DOHH2 (cell line): ENCODE results near the gene PLB1.

Experiments
- H3F3A ChIP-seq: fragments of 200-600 bp; sonication (generic), shearing (Covaris generic); 2 replicates; pipeline ENCODE4 v1.6.0; 2016; ENCODE audit warnings: antibody characterized with exemption, mild to moderate bottlenecking; ENCODE audit not compliant: control insufficient read depth, insufficient read depth
- H3K27ac ChIP-seq: fragments of 200-600 bp; sonication (generic); 2 replicates; pipeline ENCODE4 v1.5.1; 2014; ENCODE audit warnings: low read depth, mild to moderate bottlenecking, low read length, moderate library complexity
- H3K27me3 ChIP-seq: fragments of 200-600 bp; sonication (generic); 2 replicates; pipeline ENCODE4 v1.6.1; 2014; ENCODE audit warnings: mild to moderate bottlenecking, low read length, mixed read lengths; ENCODE audit not compliant: control insufficient read depth
- H3K36me3 ChIP-seq: fragments of 200-600 bp; sonication (generic); 2 replicates; pipeline ENCODE4 v1.6.1; 2014; ENCODE audit warnings: mild to moderate bottlenecking, low read length, moderate library complexity, mixed read lengths; ENCODE audit not compliant: control insufficient read depth
- H3K4me1 ChIP-seq: fragments of 200-600 bp; sonication (generic); 2 replicates; pipeline ENCODE4 v1.6.1; 2014; ENCODE audit warnings: mild to moderate bottlenecking, low read length, mixed read lengths; ENCODE audit not compliant: control insufficient read depth
- H3K4me2 ChIP-seq: fragments of 200-600 bp; sonication (generic); 2 replicates; pipeline ENCODE4 v1.6.0; 2014; ENCODE audit warnings: mild to moderate bottlenecking, low read length, moderate library complexity
- H3K4me3 ChIP-seq: fragments of 200-600 bp; sonication (generic); 2 replicates; pipeline ENCODE4 v1.5.1; 2014; ENCODE audit warnings: mild to moderate bottlenecking, low read length, mixed read lengths
- H3K79me2 ChIP-seq: fragments of 200-600 bp; sonication (generic); 2 replicates; pipeline ENCODE4 v1.6.1; 2014; ENCODE audit warnings: mild to moderate bottlenecking, low read length, mixed read lengths; ENCODE audit not compliant: control insufficient read depth
- H3K9me2 ChIP-seq: fragments of 200-600 bp; sonication (generic); replicated peaks from 2 replicates; pipeline ENCODE4 v1.6.1; 2014; ENCODE audit warnings: mild to moderate bottlenecking, low read length, mixed read lengths; ENCODE audit not compliant: control insufficient read depth
- H3K9me3 ChIP-seq: fragments of 200-600 bp; sonication (generic); 2 replicates; pipeline ENCODE4 v1.6.1; 2014; ENCODE audit warnings: antibody characterized with exemption, low read length, mixed read lengths; ENCODE audit not compliant: control insufficient read depth, insufficient read depth
- H4K20me1 ChIP-seq: fragments of 200-600 bp; sonication (generic); 2 replicates; pipeline ENCODE4 v1.6.0; 2014; ENCODE audit warnings: low read depth, mild to moderate bottlenecking, antibody characterized with exemption, low read length, moderate library complexity; ENCODE audit not compliant: control insufficient read depth, insufficient read depth
- CTCF ChIP-seq: fragments of 200-600 bp; sonication (generic); IDR thresholded peaks from one replicate; pipeline ENCODE4 v1.5.1; 2014; ENCODE audit warnings: antibody characterized with exemption, mild to moderate bottlenecking, low read depth, low read length; ENCODE audit not compliant: poor library complexity, severe bottlenecking
- EZH2phosphoT487 ChIP-seq: fragments of 200-600 bp; sonication (generic); IDR thresholded peaks from 2 replicates; pipeline ENCODE4 v1.6.1; 2017; ENCODE audit warnings: borderline replicate concordance, mild to moderate bottlenecking, antibody characterized with exemption, low read length, moderate library complexity, mixed read lengths

The PLB1 gene

GRCh38 chr2:28608500-28609424, 112.9 kb downstream of the PLB1 start:
- Histone ChIP-seq H3K4me1 (no peaks in the 10 kb centered on the region), H3F3A (no peaks in the 10 kb centered on the region), H3K79me2 (no peaks in the 10 kb centered on the region), H3K36me3 (no peaks in the 10 kb centered on the region), H3K9me3 (no peaks in the 10 kb centered on the region), H3K4me2 (no peak overlapping the region), H3K9me2 (no peaks in the 10 kb centered on the region), H4K20me1 (no peaks in the 10 kb centered on the region), H3K4me3 (no peak overlapping the region), H3K27me3 (peaks cover 24% of the 10 kb centered on the region), H3K27ac (no peak overlapping the region)
- no peak for TF ChIP-seq CTCF
- TF ChIP-seq EZH2phosphoT487: no peak

- H3K79me2 ChIP-seq: no peaks in the 10 kb centered on the region
- no peak overlapping the region for H3K4me3 ChIP-seq
- H3K9me2 ChIP-seq: no peaks in the 10 kb centered on the region
- no peaks in the 10 kb centered on the region for H3K9me3 ChIP-seq
- H3K27ac ChIP-seq: no peak overlapping the region
- no peaks in the 10 kb centered on the region for H3F3A ChIP-seq
- no peaks in the 10 kb centered on the region for H4K20me1 ChIP-seq
- H3K4me2 ChIP-seq: no peak overlapping the region
- no peak for TF ChIP-seq EZH2phosphoT487
- TF ChIP-seq CTCF: no peak
- H3K36me3 ChIP-seq: no peaks in the 10 kb centered on the region
- peaks cover 24% of the 10 kb centered on the region for H3K27me3 ChIP-seq
- no peaks in the 10 kb centered on the region for H3K4me1 ChIP-seq
Measured at GRCh38 chr2:28610583-28611201, 114.8 kb downstream of the PLB1 start.

- H3K27ac ChIP-seq: no peak overlapping the region
- no peak for TF ChIP-seq EZH2phosphoT487
- TF ChIP-seq CTCF: no peak
- no peak overlapping the region for H3K4me3 ChIP-seq
- H3K4me2 ChIP-seq: no peak overlapping the region
- no peaks in the 10 kb centered on the region for H3F3A ChIP-seq
- no peaks in the 10 kb centered on the region for H3K9me2 ChIP-seq
- H3K4me1 ChIP-seq: no peaks in the 10 kb centered on the region
- H3K36me3 ChIP-seq: no peaks in the 10 kb centered on the region
- no peaks in the 10 kb centered on the region for H3K79me2 ChIP-seq
- H3K9me3 ChIP-seq: no peaks in the 10 kb centered on the region
- peaks cover 22% of the 10 kb centered on the region for H3K27me3 ChIP-seq
- no peaks in the 10 kb centered on the region for H4K20me1 ChIP-seq
Measured at GRCh38 chr2:28612131-28612812, 116.4 kb downstream of the PLB1 start.
